H1 (cell line): ENCODE measurements around the gene C2CD2L. TPM values are rescaled to one million over a fixed set of nuclear protein-coding genes. Genes with fewer than 3 reads are reported as not detected.

Experiments
- CTCF ChIA-PET: fragments of 300-600 bp; sonication (Branson Sonifier 250); formaldehyde crosslinking; loops from one replicate; lab custom pipeline; 2021; ENCODE audit not compliant: partially characterized antibody; lab: Charles Lee
- POLR2A ChIA-PET: fragments of 300-600 bp; sonication (Branson Sonifier 250); formaldehyde crosslinking; loops from one replicate; lab custom pipeline; 2021; ENCODE audit warnings: inconsistent platforms; ENCODE audit not compliant: partially characterized antibody; lab: Charles Lee
- DNase-seq, 2 experiments: peaks; one replicate each; pipeline versions ENCODE4 v3.0.0 to v3.0.0-alpha.2; 2010 to 2022; ENCODE audit warnings: low spot score in 2 of 2, low read depth in 1 of 2, mixed read lengths in 1 of 2
- FAIRE-seq: peaks from 2 replicates; lab custom pipeline; 2011; peaks lifted over from hg19 to GRCh38; lab: Jason Lieb, UNC
- H2AFZ ChIP-seq: 2 replicates; pipeline ENCODE4 v1.8.1; 2012; ENCODE audit warnings: low read length, inconsistent platforms
- H2AK5ac ChIP-seq: 2 replicates; pipeline ENCODE4 v1.6.1; 2013; ENCODE audit warnings: low read depth, low read length
- H2BK120ac ChIP-seq: replicated peaks from 2 replicates; pipeline ENCODE3; 2013; ENCODE audit warnings: low read depth, low read length, inconsistent platforms
- H2BK12ac ChIP-seq: 2 replicates; pipeline ENCODE4 v1.6.1; 2013; ENCODE audit warnings: low read depth, low read length
- H2BK15ac ChIP-seq: 2 replicates; pipeline ENCODE4 v1.6.1; 2013; ENCODE audit warnings: low read length
- H2BK20ac ChIP-seq: 2 replicates; pipeline ENCODE4 v1.6.1; 2013; ENCODE audit warnings: low read length
- H2BK5ac ChIP-seq: 2 replicates; pipeline ENCODE4 v1.6.1; 2013; ENCODE audit warnings: low read depth, low read length
- H3K14ac ChIP-seq: 2 replicates; pipeline ENCODE4 v1.6.1; 2013; ENCODE audit warnings: inconsistent platforms; ENCODE audit not compliant: insufficient read length
- H3K18ac ChIP-seq: 2 replicates; pipeline ENCODE4 v1.6.1; 2013; ENCODE audit warnings: low read length; ENCODE audit errors: extremely low read depth
- H3K23ac ChIP-seq: 2 replicates; pipeline ENCODE4 v1.6.1; 2013; ENCODE audit warnings: inconsistent platforms; ENCODE audit not compliant: insufficient read length
- H3K23me2 ChIP-seq: 2 replicates; pipeline ENCODE4 v1.6.1; 2013; ENCODE audit warnings: low read depth, low read length
- H3K27ac ChIP-seq: 2 replicates; pipeline ENCODE4 v1.6.1; 2011; ENCODE audit warnings: low read depth, low read length, inconsistent platforms
- H3K27me3 ChIP-seq, 4 experiments: replicated peaks in 1 of 4; 1 replicate in 1 of 4; 2 replicates in 3 of 4; pipeline versions ENCODE4 v1.6.1 to v1.8.1; 2011 to 2013; ENCODE audit warnings: low read length in 3 of 4, mild to moderate bottlenecking in 3 of 4, inconsistent platforms in 2 of 4, mixed read lengths in 2 of 4, moderate library complexity in 1 of 4; ENCODE audit not compliant: control insufficient read depth in 3 of 4, insufficient read depth in 3 of 4; ENCODE audit errors: extremely low read depth in 1 of 4
- H3K36me3 ChIP-seq, 4 experiments: 2 replicates each; pipeline versions ENCODE4 v1.6.1 to v1.8.1; 2011 to 2013; ENCODE audit warnings: mild to moderate bottlenecking in 4 of 4, low read length in 3 of 4, moderate library complexity in 2 of 4, control low read depth in 1 of 4, inconsistent platforms in 1 of 4; ENCODE audit not compliant: insufficient read depth in 4 of 4, control insufficient read depth in 2 of 4
- H3K4ac ChIP-seq: replicated peaks from 2 replicates; pipeline ENCODE3; 2013; ENCODE audit warnings: low read length, low read depth, mixed read lengths, inconsistent platforms; ENCODE audit not compliant: insufficient read length
- H3K4me1 ChIP-seq, 4 experiments: replicated peaks in 1 of 4; 1 replicate in 1 of 4; 2 replicates in 3 of 4; pipeline versions ENCODE4 v1.6.1 to v1.8.1; 2011 to 2013; ENCODE audit warnings: low read length in 3 of 4, inconsistent platforms in 2 of 4, mixed read lengths in 1 of 4; ENCODE audit not compliant: insufficient read depth in 4 of 4, control insufficient read depth in 3 of 4
- H3K4me2 ChIP-seq, 2 experiments: 2 replicates each; pipeline versions ENCODE4 v1.6.1 to v1.8.1; 2011 to 2013; ENCODE audit warnings: low read depth in 2 of 2, low read length in 2 of 2, control low read depth in 1 of 2, inconsistent platforms in 1 of 2, mild to moderate bottlenecking in 1 of 2; ENCODE audit not compliant: insufficient read depth in 1 of 2
- H3K4me3 ChIP-seq, 4 experiments: fragments of 200-600, 300-600 bp in 1 of 4; sonication (generic), shearing (Covaris generic), sonication (Bioruptor Twin) in 1 of 4; 2 replicates each; pipeline versions ENCODE4 v1.5.1 to v1.8.1; 2011 to 2016; ENCODE audit warnings: low read length in 4 of 4, low read depth in 3 of 4, control low read depth in 2 of 4, inconsistent platforms in 2 of 4, mild to moderate bottlenecking in 2 of 4, mixed read lengths in 1 of 4, moderate library complexity in 1 of 4; ENCODE audit not compliant: insufficient read depth in 2 of 4; ENCODE audit errors: extremely low read depth in 1 of 4
- H3K56ac ChIP-seq: replicated peaks from 2 replicates; pipeline ENCODE3; 2013; ENCODE audit warnings: low read depth, mild to moderate bottlenecking, mixed read lengths, low read length, inconsistent platforms; ENCODE audit not compliant: insufficient read length
- H3K79me1 ChIP-seq: 2 replicates; pipeline ENCODE4 v1.6.1; 2013; ENCODE audit warnings: low read depth, low read length, control low read depth
- H3K79me2 ChIP-seq, 2 experiments: 2 replicates each; pipeline versions ENCODE4 v1.6.1 to v1.8.1; 2012 to 2013; ENCODE audit warnings: low read length in 2 of 2, mild to moderate bottlenecking in 2 of 2, inconsistent platforms in 1 of 2; ENCODE audit not compliant: insufficient read depth in 2 of 2, control insufficient read depth in 1 of 2
- H3K9ac ChIP-seq, 4 experiments: replicated peaks in 1 of 4; 1 replicate in 1 of 4; 2 replicates in 3 of 4; pipeline versions ENCODE4 v1.6.1 to v1.8.1; 2011 to 2013; ENCODE audit warnings: low read depth in 3 of 4, low read length in 3 of 4, control low read depth in 2 of 4, mild to moderate bottlenecking in 2 of 4, moderate library complexity in 2 of 4, inconsistent platforms in 1 of 4; ENCODE audit errors: extremely low read depth in 1 of 4
- H3K9me3 ChIP-seq, 2 experiments: 2 replicates each; pipeline versions ENCODE4 v1.6.1 to v1.8.1; 2012 to 2013; ENCODE audit warnings: mild to moderate bottlenecking in 2 of 2, moderate library complexity in 2 of 2, control low read depth in 1 of 2, inconsistent platforms in 1 of 2, low read depth in 1 of 2, low read length in 1 of 2, mixed read lengths in 1 of 2; ENCODE audit not compliant: insufficient read depth in 2 of 2
- H4K20me1 ChIP-seq, 2 experiments: replicated peaks in 1 of 2; 2 replicates each; pipeline versions ENCODE3 to v1.8.1; 2011 to 2013; ENCODE audit warnings: inconsistent platforms in 2 of 2, low read length in 2 of 2, mild to moderate bottlenecking in 1 of 2; ENCODE audit not compliant: insufficient read depth in 2 of 2, control insufficient read depth in 1 of 2
- H4K5ac ChIP-seq: 2 replicates; pipeline ENCODE4 v1.6.1; 2013; ENCODE audit warnings: low read length, low read depth, mixed read lengths, inconsistent platforms; ENCODE audit not compliant: insufficient read length
- H4K8ac ChIP-seq: 2 replicates; pipeline ENCODE4 v1.8.0; 2013; ENCODE audit warnings: mild to moderate bottlenecking, moderate library complexity, low read length, inconsistent platforms; ENCODE audit not compliant: insufficient read depth; ENCODE audit errors: extremely low read depth
- H4K91ac ChIP-seq: replicated peaks from 2 replicates; pipeline ENCODE3; 2013; ENCODE audit warnings: low read length, mixed read lengths, inconsistent platforms; ENCODE audit not compliant: insufficient read length
- ASH2L ChIP-seq: fragments of 200-600, 300-600 bp; sonication (generic); IDR thresholded peaks from one replicate; pipeline ENCODE4 v1.7.1; 2017; ENCODE audit warnings: low read length
- BRCA1 ChIP-seq: IDR thresholded peaks from 2 replicates; pipeline ENCODE4 v1.6.1; 2012; ENCODE audit warnings: low read depth, low read length, improper control_type of control experiment
- CBX5 ChIP-seq: fragments of 300-800, 300-1000 bp; sonication (generic); IDR thresholded peaks from 2 replicates; pipeline ENCODE4 v1.7.1; 2016; ENCODE audit warnings: antibody characterized with exemption, low read length, low read depth
- CREB1 ChIP-seq: IDR thresholded peaks from 2 replicates; pipeline ENCODE4 v1.6.1; 2012; ENCODE audit warnings: inconsistent platforms
- EGR1 ChIP-seq: IDR thresholded peaks from 2 replicates; pipeline ENCODE4 v1.6.1; 2011; ENCODE audit warnings: low read depth, low read length, borderline replicate concordance
- EZH2 ChIP-seq: fragments of 200-600 bp; sonication (generic); IDR thresholded peaks from 2 replicates; pipeline ENCODE4 v1.7.1; 2012; ENCODE audit warnings: low read depth, mild to moderate bottlenecking, moderate library complexity, low read length, inconsistent platforms; ENCODE audit not compliant: severe bottlenecking
- FOSL1 ChIP-seq: IDR thresholded peaks from 2 replicates; pipeline ENCODE4 v1.6.1; 2011; ENCODE audit warnings: mild to moderate bottlenecking, low read depth, low read length, moderate library complexity; ENCODE audit not compliant: insufficient read depth
- GABPA ChIP-seq: IDR thresholded peaks from 2 replicates; pipeline ENCODE4 v1.6.1; 2011; ENCODE audit warnings: mild to moderate bottlenecking, low read length, moderate library complexity, borderline replicate concordance; ENCODE audit not compliant: insufficient read depth
- KDM4A ChIP-seq: IDR thresholded peaks from one replicate; pipeline ENCODE4 v1.7.1; 2012; ENCODE audit warnings: low read depth, mild to moderate bottlenecking, moderate library complexity, low read length, inconsistent platforms; ENCODE audit not compliant: severe bottlenecking
- NRF1 ChIP-seq: IDR thresholded peaks from 2 replicates; pipeline ENCODE4 v1.6.1; 2011; ENCODE audit warnings: mild to moderate bottlenecking, low read depth, low read length, improper control_type of control experiment
- RFX5 ChIP-seq: IDR thresholded peaks from 2 replicates; pipeline ENCODE4 v1.6.1; 2011; ENCODE audit warnings: low read depth, low read length, improper control_type of control experiment, borderline replicate concordance
- SIX5 ChIP-seq: IDR thresholded peaks from 2 replicates; pipeline ENCODE4 v1.6.1; 2011; ENCODE audit warnings: mild to moderate bottlenecking, low read depth, low read length
- SP1 ChIP-seq: IDR thresholded peaks from 2 replicates; pipeline ENCODE4 v1.6.1; 2011; ENCODE audit warnings: low read depth, low read length
- TAF7 ChIP-seq: optimal IDR thresholded peaks from 2 replicates; pipeline ENCODE3; 2011; ENCODE audit warnings: low read depth, mild to moderate bottlenecking, inconsistent platforms, low read length, moderate library complexity, borderline replicate concordance
- WGBS, 2 experiments: shearing (Covaris generic) in 1 of 2; methylation state at CpG; one replicate each; pipeline versions ENCODE4 v1.1.6 to v1.1.7; 2013 to 2015; ENCODE audit warnings: low lambda C conversion rate in 2 of 2, mixed read lengths in 2 of 2, inconsistent platforms in 1 of 2, low coverage in 1 of 2, missing lambda C conversion rate in 1 of 2; ENCODE audit not compliant: insufficient replicate concordance in 2 of 2, insufficient coverage in 1 of 2, insufficient read length in 1 of 2; ENCODE audit errors: extremely low coverage in 1 of 2, missing lambda C conversion rate in 1 of 2; 5-methylcytosine and 5-hydroxymethylcytosine counted together
- polyA plus RNA-seq, 7 experiments: library from polyadenylated mRNA; depleted of rRNA in 3 of 7; stranded (reverse) in 5 of 7; unstranded in 2 of 7; fragments of >200 nt in 5 of 7; fragments of 200-250 nt in 2 of 7; gene quantifications; 1 replicate in 5 of 7; 2 replicates in 1 of 7; 4 replicates in 1 of 7; pipeline versions ENCODE4 v1.2.1 to v1.2.3, GENCODE V29; 2011 to 2013; ENCODE audit warnings: missing spikeins in 2 of 7, mixed read lengths in 2 of 7
- total RNA-seq: library from RNA; stranded (reverse); fragmentation: NEBNext Ultra II Directional; extraction: Animal tissue kit (Norgen Biotek cat#: 25700); gene quantifications from 2 replicates; pipeline ENCODE4 v1.2.1, GENCODE V29; 2021

The C2CD2L gene
- total and polyA plus RNA-seq, 2 of the 8 experiments (the other 6 are each of a cell fraction or from before 2014, with no cell fraction given) = 2.5 to 4.0 TPM

GRCh38 chr11:119077839-119078238 is 29.3 kb upstream of the C2CD2L start:
- Histone ChIP-seq H3K27ac (no peak overlapping the region), H3K36me3 (peaks cover 20 to 65% (median 47%) of the 10 kb centered on the region in 4 experiments), H2AFZ (no peak overlapping the region), H2BK15ac (no peak overlapping the region), H3K9me3 (no peaks in the 10 kb centered on the region), H3K79me2 (no peaks in the 10 kb centered on the region), H4K91ac (no peak overlapping the region), H3K18ac (no peak overlapping the region), H3K79me1 (no peaks in the 10 kb centered on the region; the same call in 1 of the 2 replicates), H3K4me1 (no peaks in the 10 kb centered on the region), H2BK120ac (no peak overlapping the region), H3K9ac (no peak overlapping the region), H2BK20ac (no peak overlapping the region), H3K56ac (no peak overlapping the region), H2AK5ac (no peak overlapping the region), H3K14ac (no peak overlapping the region), H2BK12ac (no peak overlapping the region), H3K23ac (no peak overlapping the region), H3K23me2 (no peaks in the 10 kb centered on the region), H4K8ac (no peak overlapping the region), H4K5ac (no peak overlapping the region), H3K4me2 (no peak overlapping the region), H3K27me3 (no peaks in the 10 kb centered on the region), H3K4me3 (no peak overlapping the region), H4K20me1 (no peaks in the 10 kb centered on the region), H3K4ac (no peak overlapping the region), H2BK5ac (no peak overlapping the region)
- FAIRE-seq = no peak
- WGBS, 2 experiments = 96% methylated on average over 11 of the region's 11 CpGs; no CpG with 5 or more reads in 1 of the 2 experiments
- POLR2A ChIA-PET = interaction anchor here (0.7 to 7.5 kb wide), 4 partner anchors 10 to 17 kb away, joined by 4 to 38 read pairs (median 4); partner anchors contain the start of gene VPS11
- CTCF ChIA-PET = interaction anchor here (1.2 to 1.5 kb wide), 2 partner anchors 57 to 246 kb away, joined by 4 to 5 read pairs; no protein-coding TSS in a partner anchor
- no peak for DNase-seq
- TF ChIP-seq NRF1 = no peak
- no peak for TF ChIP-seq FOSL1
- TF ChIP-seq TAF7 = no peak
- TF ChIP-seq CBX5 = no peak
- TF ChIP-seq CREB1 = no peak
- TF ChIP-seq GABPA = no peak
- no peak for TF ChIP-seq ASH2L
- TF ChIP-seq BRCA1 = no peak
- no peak for TF ChIP-seq RFX5
- no peak for TF ChIP-seq KDM4A
- TF ChIP-seq EZH2 = no peak
- TF ChIP-seq SP1 = no peak
- TF ChIP-seq EGR1 = no peak
- no peak for TF ChIP-seq SIX5
